ENCODE measurements around the gene KLHDC8A.

- TF ChIP-seq CTCF (IDR thresholded peaks at IDR 0.05): no peak
- TF ChIP-seq EP300 (IDR thresholded peaks at IDR 0.05): no peak
Observed at GRCh38 chr1:205380882-205381281, 24.2 kb upstream of the KLHDC8A start.

Data from tibial nerve (tissue), 4 donors.